Kidney (tissue), 14 donors: ENCODE measurements around the gene FBXL20. TPM values are rescaled to one million over a fixed set of nuclear protein-coding genes. Genes with fewer than 3 reads are reported as not detected.

Experiments
- DNase-seq, 5 donors: peaks; one replicate each; pipeline ENCODE4 v3.0.0-alpha.2; 2013 to 2020
- FAIRE-seq: peaks from 2 replicates; lab custom pipeline; 2012; peaks lifted over from hg19 to GRCh38; lab: Jason Lieb, UNC
- H3K27ac ChIP-seq, 2 donors: one replicate each; pipeline ENCODE4 v1.7.0; 2013; ENCODE audit warnings: low read depth in 2 of 2, low read length in 2 of 2, inconsistent platforms in 1 of 2
- H3K27me3 ChIP-seq: one replicate; pipeline ENCODE4 v1.7.1; 2013; ENCODE audit warnings: low read length, inconsistent platforms; ENCODE audit not compliant: control insufficient read depth, insufficient read depth
- H3K36me3 ChIP-seq, 3 donors: one replicate each; pipeline versions ENCODE4 v1.7.0 to v1.7.1; 2013; ENCODE audit warnings: low read length in 3 of 3, control low read depth in 1 of 3, inconsistent platforms in 1 of 3; ENCODE audit not compliant: insufficient read depth in 3 of 3, control insufficient read depth in 2 of 3
- H3K4me1 ChIP-seq, 3 donors: one replicate each; pipeline versions ENCODE4 v1.7.0 to v1.7.1; 2013; ENCODE audit warnings: low read length in 3 of 3, inconsistent platforms in 1 of 3, low read depth in 1 of 3; ENCODE audit not compliant: control insufficient read depth in 2 of 3, insufficient read depth in 2 of 3
- H3K4me3 ChIP-seq, 3 donors: one replicate each; pipeline versions ENCODE4 v1.7.0 to v1.8.1; 2013; ENCODE audit warnings: low read length in 3 of 3, control low read depth in 1 of 3, inconsistent platforms in 1 of 3
- H3K9ac ChIP-seq, 3 donors: one replicate each; pipeline versions ENCODE4 v1.7.0 to v1.7.1; 2013; ENCODE audit warnings: low read length in 3 of 3, control low read depth in 1 of 3, inconsistent platforms in 1 of 3
- H3K9me3 ChIP-seq, 3 donors: one replicate each; pipeline versions ENCODE4 v1.7.0 to v1.7.1; 2013; ENCODE audit warnings: low read length in 3 of 3, control low read depth in 1 of 3, inconsistent platforms in 1 of 3; ENCODE audit not compliant: control insufficient read depth in 2 of 3, insufficient read depth in 1 of 3
- CTCF ChIP-seq: IDR thresholded peaks from 3 replicates; pipeline ENCODE4 v1.5.1; 2012; ENCODE audit warnings: mild to moderate bottlenecking, moderate library complexity, borderline replicate concordance; ENCODE audit not compliant: insufficient read depth; ENCODE audit errors: extremely low read depth
- intact Hi-C: fragments of 100-400 bp; cut with DNase I; formaldehyde crosslinking; loops from one replicate; pipeline ENCODE4 v1.11.1; 2022
- polyA plus RNA-seq: library from polyadenylated mRNA; stranded (reverse); fragments of 350-450 nt; fragmentation: Illumina TruSeq; extraction: RNeasy Lipid Tissue Mini Kit (QIAGEN cat#74804); gene quantifications from one replicate; pipeline ENCODE4 v1.2.3, GENCODE V29; 2014; ENCODE audit warnings: low read depth, low replicate concordance; ENCODE audit not compliant: insufficient read depth
- total RNA-seq: library from RNA; stranded (reverse); fragmentation: NEBNext Ultra II Directional; extraction: Animal tissue kit (Norgen Biotek cat#: 25700); gene quantifications from one replicate; pipeline ENCODE4 v1.2.1, GENCODE V29; 2021
- donor health status: control.
- donor health status: control.
- donor health status: control.
- donor health status: control.
- donor health status: control.
- donor health status: DM: yes; HTN: yes; CAD: no.
- donor health status: Normal renal cell carcinoma (clear cell type).

The FBXL20 gene
- total and polyA plus RNA-seq, 2 donors from 2014 or later: 3.2 to 16.1 TPM

- Histone ChIP-seq H3K4me3 (no peak overlapping the region), H3K27ac (no peak overlapping the region), H3K27me3 (no peaks in the 10 kb centered on the region), H3K9ac (no peak overlapping the region), H3K36me3 (peaks cover 3 to 32% (median 16%) of the 10 kb centered on the region in 3 donors), H3K9me3 (no peaks in the 10 kb centered on the region), H3K4me1 (peaks cover 0 to 2% (median 0%) of the 10 kb centered on the region in 3 donors)
- TF ChIP-seq CTCF: no peak
- FAIRE-seq: no peak
- no peak for DNase-seq
- intact Hi-C loops: no loop called here
These were observed 4.0 kb upstream of the FBXL20 start for GRCh38 chr17:39405436-39405835.

GRCh38 chr17:39404542-39405378 lies 3.3 kb upstream of the FBXL20 start:
- no peak overlapping the region for H3K9ac ChIP-seq
- no peak for FAIRE-seq
- no peak overlapping the region for H3K27ac ChIP-seq

GRCh38 chr17:39402890-39403605 lies 1.6 kb upstream of the FBXL20 start:
- H3K4me1 ChIP-seq: peaks cover 0 to 13% (median 6%) of the 10 kb centered on the region in 3 donors
- H3K27ac ChIP-seq: no peak overlapping the region
- H3K36me3 ChIP-seq: peaks cover 0 to 8% (median 3%) of the 10 kb centered on the region in 3 donors
- no peaks in the 10 kb centered on the region for H3K9me3 ChIP-seq
- H3K27me3 ChIP-seq: no peaks in the 10 kb centered on the region
- DNase-seq (no peak), FAIRE-seq (no peak)
- no peak overlapping the region for H3K9ac ChIP-seq
- H3K4me3 ChIP-seq: no peak overlapping the region
- intact Hi-C loops: no loop called here
- no peak for TF ChIP-seq CTCF

More at GRCh38 chr17:39404542-39405378, 3.3 kb upstream of the FBXL20 start:
- Histone ChIP-seq H3K4me3 (no peak overlapping the region), H3K27me3 (no peaks in the 10 kb centered on the region), H3K4me1 (peaks cover 0 to 6% (median 5%) of the 10 kb centered on the region in 3 donors), H3K36me3 (peaks cover under 1 to 25% (median 9%) of the 10 kb centered on the region in 3 donors), H3K9me3 (no peaks in the 10 kb centered on the region)
- DNase-seq: no peak
- TF ChIP-seq CTCF: no peak
- intact Hi-C loops: no loop called here
